Thoracic aorta (tissue), 2 donors: ENCODE results near the gene SPSB3. TPM values are rescaled to one million over a fixed set of nuclear protein-coding genes. Genes with fewer than 3 reads are reported as not detected.

Source experiments
- ATAC-seq: fragments of 150-250 bp; one replicate; pipeline ENCODE4 v1.8.0; 2017; ENCODE audit warnings: low read depth; ENCODE audit not compliant: insufficient number of reproducible peaks, low FRiP score
- DNase-seq: peaks from one replicate; pipeline ENCODE4 v3.0.0-alpha.2; 2020; ENCODE audit warnings: low spot score
- H3K27ac ChIP-seq, 2 donors: fragments of 200-600 bp; sonication (generic); 1 replicate in 1 of 2; 2 replicates in 1 of 2; pipeline ENCODE4 v1.5.1; 2016; ENCODE audit warnings: mild to moderate bottlenecking in 2 of 2, moderate library complexity in 2 of 2
- H3K27me3 ChIP-seq: fragments of 200-600 bp; sonication (generic); replicated peaks from 2 replicates; pipeline ENCODE4 v1.6.0; 2016; ENCODE audit warnings: mild to moderate bottlenecking; ENCODE audit not compliant: insufficient read depth
- H3K36me3 ChIP-seq: fragments of 200-600 bp; sonication (generic); one replicate; pipeline ENCODE4 v1.5.1; 2016
- H3K4me1 ChIP-seq, 2 donors: fragments of 200-600 bp; sonication (generic); 1 replicate in 1 of 2; 2 replicates in 1 of 2; pipeline versions ENCODE4 v1.5.1 to v1.6.0; 2016; ENCODE audit warnings: low read depth in 2 of 2, mild to moderate bottlenecking in 1 of 2; ENCODE audit not compliant: control insufficient read depth in 1 of 2
- H3K4me3 ChIP-seq: fragments of 200-600 bp; sonication (generic); 2 replicates; pipeline ENCODE4 v1.5.1; 2016; ENCODE audit warnings: mild to moderate bottlenecking
- H3K9me3 ChIP-seq: fragments of 200-600 bp; sonication (generic); 2 replicates; pipeline ENCODE4 v1.5.1; 2016
- CTCF ChIP-seq: fragments of 200-600 bp; sonication (generic); IDR thresholded peaks from one replicate; pipeline ENCODE4 v1.5.1; 2019; ENCODE audit warnings: antibody characterized with exemption
- total RNA-seq, 2 donors: library from RNA; depleted of rRNA; stranded (reverse); fragments of >200 nt; gene quantifications; one replicate each; pipeline versions ENCODE4 v1.1.0 to v1.2.3, GENCODE V29; 2016

Gene SPSB3
- total RNA-seq, 2 donors from 2014 or later: 60.9 to 79.3 TPM

- H3K36me3 ChIP-seq: peaks cover 53% of the 10 kb centered on the region
- no peak for TF ChIP-seq CTCF
- no peaks in the 10 kb centered on the region for H3K27me3 ChIP-seq
- H3K9me3 ChIP-seq: no peaks in the 10 kb centered on the region
- no peak overlapping the region for H3K27ac ChIP-seq
- no peaks in the 10 kb centered on the region for H3K4me1 ChIP-seq
- ATAC-seq (no peak), DNase-seq (no peak)
- no peak overlapping the region for H3K4me3 ChIP-seq
Measured at GRCh38 chr16:1752853-1753252, 29.5 kb downstream of the SPSB3 start.

- DNase-seq (no peak), ATAC-seq (no peak)
- Histone ChIP-seq H3K4me3 (no peak overlapping the region), H3K36me3 (peaks cover 49% of the 10 kb centered on the region), H3K27ac (no peak overlapping the region), H3K9me3 (no peaks in the 10 kb centered on the region), H3K4me1 (no peaks in the 10 kb centered on the region), H3K27me3 (no peaks in the 10 kb centered on the region)
- TF ChIP-seq CTCF: no peak
Measured at GRCh38 chr16:1751946-1752345, 30.4 kb downstream of the SPSB3 start.

GRCh38 chr16:1749152-1750117, 32.9 kb downstream of the SPSB3 start:
- Histone ChIP-seq H3K27ac (no peak overlapping the region), H3K4me1 (no peaks in the 10 kb centered on the region), H3K36me3 (peaks cover 45% of the 10 kb centered on the region), H3K4me3 (no peak overlapping the region), H3K27me3 (no peaks in the 10 kb centered on the region), H3K9me3 (no peaks in the 10 kb centered on the region)
- no peak for DNase-seq
- no peak for ATAC-seq
- no peak for TF ChIP-seq CTCF

- no peak overlapping the region for H3K27ac ChIP-seq
- DNase-seq (no peak), ATAC-seq (no peak)
- no peaks in the 10 kb centered on the region for H3K27me3 ChIP-seq
- TF ChIP-seq CTCF: no peak
- no peaks in the 10 kb centered on the region for H3K4me1 ChIP-seq
- no peaks in the 10 kb centered on the region for H3K9me3 ChIP-seq
- no peak overlapping the region for H3K4me3 ChIP-seq
- H3K36me3 ChIP-seq: peaks cover 55% of the 10 kb centered on the region
Measured at GRCh38 chr16:1747934-1748333, 34.4 kb downstream of the SPSB3 start.

GRCh38 chr16:1746693-1747195, 35.6 kb downstream of the SPSB3 start:
- no peak overlapping the region for H3K4me3 ChIP-seq
- no peaks in the 10 kb centered on the region for H3K4me1 ChIP-seq
- no peak for TF ChIP-seq CTCF
- H3K36me3 ChIP-seq: peaks cover 45% of the 10 kb centered on the region
- H3K9me3 ChIP-seq: no peaks in the 10 kb centered on the region
- ATAC-seq: no peak
- no peak overlapping the region for H3K27ac ChIP-seq
- DNase-seq: no peak
- no peaks in the 10 kb centered on the region for H3K27me3 ChIP-seq
